Transverse colon (tissue), 4 donors: ENCODE results near the gene F3. TPM values are rescaled to one million over a fixed set of nuclear protein-coding genes. Genes with fewer than 3 reads are reported as not detected.

ENCODE experiments used
- DNase-seq: peaks from one replicate; pipeline ENCODE4 v3.0.0-alpha.2; 2019
- H3K27ac ChIP-seq, 4 donors: fragments of 200-600 bp; sonication (generic); 2 replicates each; pipeline ENCODE4 v1.5.1; 2016 to 2018; ENCODE audit warnings: inconsistent platforms in 4 of 4
- H3K27me3 ChIP-seq: fragments of 200-600 bp; sonication (generic); 2 replicates; pipeline ENCODE4 v1.5.1; 2017; ENCODE audit warnings: inconsistent platforms
- H3K36me3 ChIP-seq, 4 donors: fragments of 200-600 bp; sonication (generic); 2 replicates each; pipeline ENCODE4 v1.5.1; 2017 to 2019; ENCODE audit warnings: inconsistent platforms in 4 of 4
- H3K4me1 ChIP-seq, 4 donors: fragments of 200-600 bp; sonication (generic); 2 replicates each; pipeline ENCODE4 v1.5.1; 2017 to 2020; ENCODE audit warnings: inconsistent platforms in 4 of 4
- H3K4me3 ChIP-seq, 4 donors: fragments of 200-600 bp; sonication (generic); 1 replicate in 1 of 4; 2 replicates in 3 of 4; pipeline versions ENCODE4 v1.5.1 to v1.6.1; 2017 to 2019; ENCODE audit warnings: inconsistent platforms in 4 of 4
- H3K9me3 ChIP-seq, 2 donors: fragments of 200-600 bp; sonication (generic); 2 replicates each; pipeline ENCODE4 v1.5.1; 2017 to 2019; ENCODE audit warnings: inconsistent platforms in 2 of 2
- CTCF ChIP-seq, 5 experiments: fragments of 200-600 bp in 3 of 5; fragments of 450-650 bp in 2 of 5; sonication (generic) in 3 of 5; IDR thresholded peaks; 1 replicate in 2 of 5; 2 replicates in 3 of 5; pipeline ENCODE4 v1.5.1; 2016 to 2017; ENCODE audit warnings: antibody characterized with exemption in 5 of 5, inconsistent platforms in 3 of 5, mild to moderate bottlenecking in 2 of 5, moderate library complexity in 1 of 5
- EP300 ChIP-seq: sonication (generic); formaldehyde crosslinking; IDR thresholded peaks from one replicate; pipeline ENCODE4 v1.6.1; 2017; ENCODE audit warnings: antibody characterized with exemption, low read depth
- POLR2A ChIP-seq: fragments of 450-650 bp; IDR thresholded peaks from one replicate; pipeline ENCODE4 v1.6.1; 2016; ENCODE audit warnings: antibody characterized with exemption, mild to moderate bottlenecking, moderate library complexity
- POLR2AphosphoS5 ChIP-seq, 3 donors: sonication (generic); formaldehyde crosslinking; IDR thresholded peaks; one replicate each; pipeline ENCODE4 v1.6.1; 2016; ENCODE audit warnings: antibody characterized with exemption in 3 of 3
- WGBS, 2 donors: methylation state at CpG; one replicate each; pipeline ENCODE4 v1.1.5; 2018; ENCODE audit warnings: low coverage in 1 of 2; 5-methylcytosine and 5-hydroxymethylcytosine counted together
- in situ Hi-C, 4 donors: fragments of 200-750 bp; cut with MboI; loops; one replicate each; pipeline versions ENCODE4 v1.15.0 to v1.15.1; 2017; ENCODE audit warnings: low sequenced_read_pairs in 3 of 4, low pct_ligation_motif_present in 1 of 4, low pct_unique_long_range_greater_than_20kb in 1 of 4
- intact Hi-C: fragments of 100-400 bp; cut with DNase I; formaldehyde crosslinking; loops from one replicate; pipeline ENCODE4 v1.15.1; 2023; ENCODE audit warnings: low total_unique reads
- total RNA-seq, 4 donors: library from RNA; depleted of rRNA; stranded (reverse); fragments of >200 nt; gene quantifications; one replicate each; pipeline ENCODE4 v1.1.0, GENCODE V29; 2016

Gene F3
- total RNA-seq, 4 donors from 2014 or later, result 35.9 to 105 (median 59.3) TPM

- H3K4me1 ChIP-seq, result peaks cover 6 to 17% (median 11%) of the 10 kb centered on the region in 4 donors
- no peak overlapping the region for H3K4me3 ChIP-seq
- H3K36me3 ChIP-seq, result no peaks in the 10 kb centered on the region
- peak overlapping the region; percentile 13 to 94 (median 54) for H3K27ac ChIP-seq
- in situ Hi-C loops, result loop anchor here in 1 of 4 donors (25.0 kb wide), 1 partner anchor 493 kb away; no protein-coding TSS in a partner anchor
- H3K9me3 ChIP-seq, result no peaks in the 10 kb centered on the region
- TF ChIP-seq POLR2A (no peak), EP300 (no peak), POLR2AphosphoS5 (IDR thresholded peaks at IDR 0.05) (no peak), CTCF (IDR thresholded peaks at IDR 0.05) (no peak)
- no peak for DNase-seq
- no peaks in the 10 kb centered on the region for H3K27me3 ChIP-seq
- intact Hi-C loops, result no loop called here
- WGBS, 2 donors, result 72 to 93% methylated on average over 3 to 4 of the region's 4 CpGs
These were observed 2.5 kb upstream of the F3 start for GRCh38 chr1:94543893-94544635.

GRCh38 chr1:94543001-94543400 lies 1.4 kb upstream of the F3 start:
- WGBS, 2 donors, result 0 to 11% methylated on average over 1 of the region's 1 CpG
- peak overlapping the region in 1 of 4 donors; percentile 89 for H3K4me3 ChIP-seq
- TF ChIP-seq POLR2A (no peak), EP300 (no peak), POLR2AphosphoS5 (IDR thresholded peaks at IDR 0.05) (no peak), CTCF (IDR thresholded peaks at IDR 0.05) (no peak)
- no peaks in the 10 kb centered on the region for H3K9me3 ChIP-seq
- DNase-seq, result no peak
- peak overlapping the region; percentile 85 to 94 (median 90) for H3K27ac ChIP-seq
- H3K4me1 ChIP-seq, result peaks cover 6 to 17% (median 11%) of the 10 kb centered on the region in 4 donors
- no peaks in the 10 kb centered on the region for H3K27me3 ChIP-seq
- H3K36me3 ChIP-seq, result no peaks in the 10 kb centered on the region
- in situ Hi-C loops (loop anchor here in 1 of 4 donors (25.0 kb wide), 1 partner anchor 494 kb away; no protein-coding TSS in a partner anchor), intact Hi-C loops (no loop called here)

- in situ Hi-C loops, result loop anchor here in 1 of 4 donors (25.0 kb wide), 1 partner anchor 495 kb away; no protein-coding TSS in a partner anchor
- peak overlapping the region; percentile 62 to 89 (median 76) for H3K4me3 ChIP-seq
- WGBS, 2 donors, result 4 to 16% methylated on average over 3 to 22 of the region's 26 CpGs
- intact Hi-C loops, result no loop called here
- TF ChIP-seq POLR2AphosphoS5 (IDR thresholded peaks at IDR 0.05) (no peak), EP300 (no peak), CTCF (IDR thresholded peaks at IDR 0.05) (no peak), POLR2A (no peak)
- no peaks in the 10 kb centered on the region for H3K27me3 ChIP-seq
- no peaks in the 10 kb centered on the region for H3K9me3 ChIP-seq
- peak; percentile 55 for DNase-seq
- H3K4me1 ChIP-seq, result peaks cover 6 to 17% (median 11%) of the 10 kb centered on the region in 4 donors
- H3K36me3 ChIP-seq, result no peaks in the 10 kb centered on the region
- peak overlapping the region; percentile 85 to 94 (median 90) for H3K27ac ChIP-seq
These were observed 720 bp upstream of the F3 start for GRCh38 chr1:94542088-94542870.
